Measurements from ENCODE around the gene EXOSC6.
"Not testable (repeated sequence)": the region's sequence is repeated elsewhere in the genome, so short reads cannot be mapped to it uniquely, and the experiment has no call there.

Gene EXOSC6

DNA sequence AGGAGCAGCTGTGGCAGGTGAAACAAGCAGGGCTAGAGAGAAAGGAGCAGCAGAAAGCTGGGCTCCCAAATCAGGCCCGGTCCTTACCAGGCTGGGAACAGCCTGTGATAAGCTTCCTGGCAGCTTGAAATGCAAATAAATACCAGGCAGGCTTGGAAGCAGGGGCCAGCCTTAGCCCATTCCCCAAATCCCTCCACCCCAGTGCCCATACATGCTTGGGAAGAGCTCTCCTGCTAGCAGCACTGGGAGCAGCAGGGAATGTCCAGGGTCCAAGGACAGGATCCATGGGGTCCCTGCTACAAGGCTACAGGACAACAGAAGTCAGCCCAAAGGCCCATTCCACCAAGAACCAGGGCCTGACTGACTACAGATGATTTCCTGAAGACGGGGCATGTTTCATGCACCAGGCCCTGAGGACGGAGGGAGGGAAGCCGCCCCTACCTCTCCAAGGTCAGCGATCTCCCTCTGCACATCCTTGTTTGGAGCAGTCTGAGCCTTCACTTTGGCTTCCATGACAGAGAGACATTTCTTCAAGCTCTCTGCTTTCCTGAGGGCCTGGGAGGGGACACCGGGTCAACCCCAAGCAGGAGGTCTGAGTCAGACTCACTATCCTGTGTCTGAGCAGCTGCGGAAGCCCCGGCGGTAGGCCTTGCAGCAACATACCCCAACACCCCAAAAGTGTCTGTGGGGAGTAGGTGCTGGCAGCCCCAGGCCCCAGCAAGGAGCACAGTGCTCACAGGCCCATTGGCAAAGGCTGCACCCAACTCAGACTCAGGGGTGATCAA lies 2.6 kb upstream of the EXOSC6 start:
- DNase-seq, result no peak

GRCh38 chr16:70253291-70254106 lies 1.8 kb upstream of the EXOSC6 start:
- no peak for DNase-seq

- DNase-seq, result no peak
These were observed 732 bp upstream of the EXOSC6 start for GRCh38 chr16:70252355-70252988.

DNA sequence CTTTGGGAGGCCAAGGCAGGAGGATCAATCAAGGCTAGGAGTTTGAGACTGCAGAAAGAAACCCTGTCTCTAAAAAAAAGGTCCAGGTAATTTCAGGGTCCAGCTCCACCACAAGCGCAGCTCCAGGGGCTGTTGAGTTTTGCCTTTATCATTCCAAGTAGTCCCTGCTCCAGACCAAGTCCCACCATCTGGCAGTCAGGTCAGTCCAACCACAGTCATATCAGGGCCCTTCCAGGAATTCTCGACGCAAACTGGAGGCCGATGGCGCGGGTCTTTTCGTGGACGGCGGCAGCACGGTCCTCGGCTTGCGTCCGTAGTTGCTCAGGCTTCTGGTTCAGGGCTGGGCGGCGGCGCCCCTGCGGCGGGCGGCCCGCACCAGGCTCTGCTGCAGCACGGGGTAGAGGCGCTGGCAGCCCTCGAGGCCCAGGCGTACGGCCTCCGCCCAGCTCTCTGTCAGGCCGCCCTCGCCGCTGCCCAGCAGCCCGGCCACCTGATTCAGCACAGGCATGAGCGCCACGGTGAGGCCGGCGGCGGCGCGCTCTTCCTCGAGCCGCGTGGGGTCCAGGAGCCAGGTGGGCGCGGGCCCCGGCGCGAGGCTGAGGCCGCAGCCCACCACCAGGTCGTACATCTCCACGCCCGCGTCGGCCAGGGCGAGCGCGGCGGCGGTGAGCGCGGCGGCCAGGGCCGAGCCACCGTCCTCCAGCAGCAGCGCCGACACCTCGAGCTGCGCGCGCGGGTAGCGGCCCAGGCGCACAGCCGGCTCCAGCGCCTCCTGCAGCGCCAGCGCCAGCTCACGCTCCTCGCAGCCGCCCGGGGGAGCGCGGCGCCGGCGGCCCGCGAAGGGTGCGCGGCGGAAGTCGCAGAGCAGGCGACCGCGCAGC lies 752 bp downstream of the EXOSC6 start:
- no peak for DNase-seq

- DNase-seq, result not testable (repeated sequence)
These were observed 2.0 kb downstream of the EXOSC6 start for GRCh38 chr16:70249697-70250096.

DNA sequence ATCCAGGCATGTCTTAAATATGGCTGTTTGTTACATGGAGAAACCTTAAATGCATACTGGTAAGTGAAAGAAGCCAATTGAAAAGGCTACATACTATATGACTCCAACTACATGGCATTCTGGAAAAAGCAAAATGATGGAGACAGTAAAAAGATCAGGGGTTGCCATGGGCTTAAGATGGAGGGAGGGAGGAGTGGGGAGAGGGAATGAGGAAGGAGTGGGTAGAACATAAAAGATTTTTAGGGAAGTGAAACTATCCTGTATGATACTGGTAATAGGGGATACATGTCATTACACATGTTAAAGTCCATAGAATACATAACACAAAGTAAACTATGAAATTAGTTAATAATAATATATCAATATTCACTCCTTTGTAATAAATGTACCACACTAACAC lies 13.0 kb downstream of the EXOSC6 start:
- not testable (repeated sequence) for DNase-seq

- not testable (repeated sequence) for DNase-seq
These were observed 19.9 kb downstream of the EXOSC6 start for GRCh38 chr16:70231831-70232230.

DNA sequence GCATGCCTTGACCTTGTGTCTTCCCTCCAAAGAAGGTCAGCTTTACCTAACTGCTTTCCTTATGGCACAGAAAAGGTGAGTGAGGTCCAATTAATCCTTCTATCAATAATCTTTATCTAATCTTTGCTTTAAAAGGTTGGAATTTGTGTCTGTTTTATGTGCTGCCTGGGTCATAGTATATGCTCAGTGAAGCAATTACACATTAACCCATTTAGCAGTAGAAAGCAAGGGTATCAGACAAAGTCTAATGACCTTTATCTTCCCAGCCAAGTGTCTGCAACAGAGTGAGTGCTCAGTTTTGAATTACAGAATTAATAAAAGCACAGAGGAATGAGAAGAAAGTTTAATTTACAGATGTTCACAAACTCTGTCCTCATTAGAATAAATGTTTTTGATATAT lies 25.7 kb downstream of the EXOSC6 start:
- DNase-seq, result not testable (repeated sequence)

GRCh38 chr16:70225430-70225829 lies 26.3 kb downstream of the EXOSC6 start:
- DNase-seq, result not testable (repeated sequence)

DNA sequence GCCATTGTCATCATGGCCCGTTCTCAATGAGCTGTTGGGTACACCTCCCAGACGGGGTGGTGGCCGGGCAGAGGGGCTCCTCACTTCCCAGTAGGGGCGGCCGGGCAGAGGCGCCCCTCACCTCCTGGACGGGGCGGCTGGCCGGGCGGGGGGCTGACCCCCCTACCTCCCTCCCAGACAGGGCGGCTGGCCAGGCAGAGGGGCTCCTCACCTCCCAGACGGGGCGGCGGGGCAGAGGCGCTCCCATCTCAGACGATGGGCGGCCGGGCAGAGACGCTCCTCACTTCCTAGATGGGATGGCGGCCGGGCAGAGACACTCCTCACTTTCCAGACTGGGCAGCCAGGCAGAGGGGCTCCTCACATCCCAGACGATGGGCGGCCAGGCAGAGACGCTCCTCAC lies 27.1 kb downstream of the EXOSC6 start:
- DNase-seq, result not testable (repeated sequence)

GRCh38 chr16:70223971-70224513 lies 27.7 kb downstream of the EXOSC6 start:
- not testable (repeated sequence) for DNase-seq

DNA sequence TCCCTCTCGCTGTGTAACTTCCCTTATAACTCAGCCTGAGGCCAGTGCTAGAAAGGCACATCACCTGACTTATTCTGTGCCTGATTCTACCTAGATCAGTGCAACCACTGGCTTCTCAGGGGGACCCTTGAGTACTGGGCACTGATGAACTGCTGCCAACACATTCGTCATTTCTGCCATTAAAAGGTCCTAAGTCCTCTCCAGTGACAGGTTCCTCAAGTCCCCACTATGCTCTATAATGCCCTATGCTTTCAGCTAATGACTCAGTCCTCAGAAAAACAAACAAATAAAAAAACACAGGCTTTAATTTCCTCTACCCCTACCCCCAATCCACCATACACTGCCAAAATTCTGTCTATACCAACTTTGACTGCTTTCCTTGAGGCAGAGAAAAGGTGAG lies 28.5 kb downstream of the EXOSC6 start:
- DNase-seq, result not testable (repeated sequence)

DNA sequence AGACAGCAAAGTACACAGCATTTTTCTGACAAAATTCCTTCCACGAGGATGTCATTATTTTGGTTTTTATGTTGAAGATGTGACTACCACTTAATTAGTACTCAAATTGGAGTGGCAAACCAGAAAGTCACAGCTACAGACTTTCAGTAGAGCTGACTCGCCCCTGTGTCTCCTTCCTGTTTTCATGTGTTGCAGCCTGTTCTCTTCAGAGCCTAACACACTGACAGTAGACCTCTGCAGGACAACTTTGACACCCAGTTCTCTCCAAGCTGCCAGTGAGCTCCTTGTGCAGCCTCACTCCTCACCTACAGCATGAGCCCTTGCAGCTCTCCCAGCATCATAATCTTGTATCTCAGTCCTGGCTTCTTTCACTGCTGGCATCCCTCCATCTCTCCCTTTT lies 29.2 kb downstream of the EXOSC6 start:
- not testable (repeated sequence) for DNase-seq

DNA sequence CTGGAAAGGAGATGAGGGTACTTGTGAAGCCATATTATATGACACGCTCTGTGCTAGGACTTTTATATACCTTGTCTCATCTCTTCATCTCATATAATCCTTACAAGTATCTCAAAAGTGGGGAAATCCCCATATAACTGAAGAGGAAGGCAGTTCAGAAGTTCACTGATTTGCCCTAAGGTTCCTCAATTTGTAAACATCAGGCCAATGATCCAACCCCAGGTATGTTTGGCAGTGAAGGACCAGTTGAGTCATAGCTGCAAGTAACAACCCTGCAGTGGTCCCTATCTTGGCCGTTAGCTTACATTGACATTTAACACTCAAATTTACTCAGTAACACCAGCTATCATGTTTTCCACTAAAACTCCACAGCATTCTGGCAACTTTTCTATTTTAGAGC lies 33.2 kb downstream of the EXOSC6 start:
- not testable (repeated sequence) for DNase-seq

- not testable (repeated sequence) for DNase-seq
These were observed 45.4 kb downstream of the EXOSC6 start for GRCh38 chr16:70206382-70206781.

- DNase-seq, result not testable (repeated sequence)
These were observed 46.9 kb downstream of the EXOSC6 start for GRCh38 chr16:70204668-70205405.

DNA sequence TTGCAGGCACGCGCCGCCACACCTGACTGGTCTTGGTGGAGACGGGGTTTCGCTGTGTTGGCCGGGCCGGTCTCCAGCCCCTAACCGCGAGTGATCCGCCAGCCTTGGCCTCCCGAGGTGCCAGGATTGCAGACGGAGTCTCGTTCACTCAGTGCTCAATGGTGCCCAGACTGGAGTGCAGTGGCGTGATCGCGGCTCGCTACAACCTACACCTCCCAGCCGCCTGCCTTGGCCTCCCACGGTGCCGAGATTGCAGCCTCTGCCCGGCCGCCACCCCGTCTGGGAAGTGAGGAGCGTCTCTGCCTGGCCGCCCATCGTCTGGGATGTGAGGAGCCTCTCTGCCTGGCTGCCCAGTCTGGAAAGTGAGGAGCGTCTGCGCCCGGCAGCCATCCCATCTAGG lies 47.7 kb downstream of the EXOSC6 start:
- not testable (repeated sequence) for DNase-seq

DNA sequence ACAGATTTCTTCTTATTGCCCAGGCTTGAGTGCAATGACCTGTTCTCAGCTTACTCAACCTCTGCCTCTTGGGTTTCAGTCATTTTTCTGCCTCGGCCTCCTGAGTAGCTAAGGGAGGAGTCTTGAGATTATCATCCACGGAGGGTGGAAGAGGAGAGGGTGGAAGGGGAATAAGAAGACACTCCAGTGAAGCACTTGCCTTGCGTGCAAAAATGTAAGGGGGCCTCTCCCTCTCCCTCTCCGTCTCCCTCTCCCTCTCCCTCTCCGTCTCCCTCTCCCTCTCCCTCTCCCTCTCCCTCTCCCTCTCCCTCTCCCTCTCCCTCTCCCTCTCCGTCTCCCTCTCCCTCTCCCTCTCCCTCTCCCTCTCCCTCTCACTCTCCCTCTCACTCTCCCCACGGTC lies 48.2 kb downstream of the EXOSC6 start:
- not testable (repeated sequence) for DNase-seq

GRCh38 chr16:70200063-70200462 lies 51.7 kb downstream of the EXOSC6 start:
- DNase-seq, result not testable (repeated sequence)

- not testable (repeated sequence) for DNase-seq
These were observed 52.6 kb downstream of the EXOSC6 start for GRCh38 chr16:70199170-70199569.

DNA sequence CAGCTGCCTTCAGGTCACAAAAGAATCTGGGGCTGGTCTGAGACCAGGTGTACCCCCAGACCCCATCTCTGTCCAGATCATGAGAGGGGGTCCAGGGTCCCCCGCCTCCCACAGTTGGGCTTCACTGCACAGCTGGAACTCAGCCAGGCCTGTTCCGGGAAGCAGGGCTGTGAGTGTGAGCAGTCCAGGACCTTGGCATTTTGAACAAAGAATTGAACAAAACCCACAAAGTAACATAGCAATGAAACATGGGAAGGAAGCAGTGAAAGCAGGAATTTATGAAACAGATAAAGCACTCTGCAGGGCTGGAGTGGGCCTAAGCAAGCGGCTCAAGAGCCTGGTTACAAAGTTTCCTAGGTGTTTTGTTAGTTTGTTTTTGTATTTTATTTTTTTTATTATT lies 53.1 kb downstream of the EXOSC6 start:
- not testable (repeated sequence) for DNase-seq

Measured in activated T-cell treated with anti-CD3 and anti-CD28 coated beads for 4 hours (primary cell).